ENCODE data around the gene AK4. TPM values are rescaled to one million over a fixed set of nuclear protein-coding genes. Genes with fewer than 3 reads are reported as not detected.
"Not testable (repeated sequence)": the region's sequence is repeated elsewhere in the genome, so short reads cannot be mapped to it uniquely, and the experiment has no call there.

AK4 gene
- total and polyA plus RNA-seq, 2 of the 4 experiments (the other 2 are of a cell fraction), result 12.4 to 30.3 TPM

DNA sequence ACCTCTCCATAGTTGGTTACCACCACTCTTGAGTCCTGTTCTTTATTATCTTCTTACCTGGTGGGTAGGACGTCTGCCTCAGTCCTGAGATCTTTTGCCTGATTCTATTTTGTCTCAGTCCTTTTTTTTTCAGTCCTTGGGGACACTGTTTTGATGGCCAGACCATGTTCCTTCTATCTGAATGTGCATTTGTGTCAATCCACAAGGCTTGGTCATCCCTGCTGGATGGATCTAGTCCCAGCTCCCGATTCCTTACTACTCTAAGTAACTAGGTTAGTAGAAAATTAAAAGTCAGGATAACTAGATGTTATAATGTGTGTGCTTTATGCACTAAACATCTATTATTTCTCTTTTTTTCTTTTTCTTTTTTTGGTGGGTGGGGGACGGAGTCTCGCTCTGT is 28.1 kb upstream of the AK4 start:
- WGBS, 2 experiments (ENCODE audit: extremely low coverage in 2 of 2, insufficient read length in 1 of 2), result 57% methylated on average over 3 of the region's 4 CpGs; no CpG with 5 or more reads in 1 of the 2 experiments
- no peak overlapping the region for H3K23ac ChIP-seq (ENCODE audit: low read depth, low read length)
- no peak overlapping the region for H2BK15ac ChIP-seq (ENCODE audit: low read depth, low read length)
- H4K20me1 ChIP-seq (ENCODE audit: insufficient read depth, low read length), result no peaks in the 10 kb centered on the region
- H3K56ac ChIP-seq (ENCODE audit: extremely low read depth, insufficient read depth, low read length), result no peak overlapping the region
- BruUV-seq (replicated peaks), result no TSS peak
- H2BK5ac ChIP-seq (ENCODE audit: low read depth, low read length, poor library complexity, severe bottlenecking), result no peak overlapping the region
- TF ChIP-seq SMC3 (IDR thresholded peaks at IDR 0.05; ENCODE audit: low read depth, low read length) (no peak), POLR2A (IDR thresholded peaks at IDR 0.05; ENCODE audit: low read depth, low read length) (no peak), CHD1 (IDR thresholded peaks at IDR 0.05; ENCODE audit: low read depth, low read length) (no peak), MXI1 (IDR thresholded peaks at IDR 0.05; ENCODE audit: borderline replicate concordance, low read depth, low read length) (no peak), RFX5 (IDR thresholded peaks at IDR 0.05; ENCODE audit: low read depth, low read length) (no peak)
- TF ChIP-seq, protein P1, sequence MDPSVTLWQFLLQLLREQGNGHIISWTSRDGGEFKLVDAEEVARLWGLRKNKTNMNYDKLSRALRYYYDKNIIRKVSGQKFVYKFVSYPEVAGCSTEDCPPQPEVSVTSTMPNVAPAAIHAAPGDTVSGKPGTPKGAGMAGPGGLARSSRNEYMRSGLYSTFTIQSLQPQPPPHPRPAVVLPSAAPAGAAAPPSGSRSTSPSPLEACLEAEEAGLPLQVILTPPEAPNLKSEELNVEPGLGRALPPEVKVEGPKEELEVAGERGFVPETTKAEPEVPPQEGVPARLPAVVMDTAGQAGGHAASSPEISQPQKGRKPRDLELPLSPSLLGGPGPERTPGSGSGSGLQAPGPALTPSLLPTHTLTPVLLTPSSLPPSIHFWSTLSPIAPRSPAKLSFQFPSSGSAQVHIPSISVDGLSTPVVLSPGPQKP (IDR thresholded peaks at IDR 0.05; ENCODE audit: borderline replicate concordance, low read depth, low read length), result no peak
- H3K4me1 ChIP-seq (ENCODE audit: control insufficient read depth, insufficient read depth, low read length), result no peaks in the 10 kb centered on the region
- H4K91ac ChIP-seq (ENCODE audit: insufficient read depth, low read depth, low read length), result no peak overlapping the region
- no peak overlapping the region for H3K4me2 ChIP-seq (ENCODE audit: low read depth, low read length)
- no peak overlapping the region for H3K14ac ChIP-seq (replicated peaks; ENCODE audit: low read depth, low read length)
- H3K36me3 ChIP-seq (ENCODE audit: control insufficient read depth, insufficient read depth, low read length), result no peaks in the 10 kb centered on the region
- no peaks in the 10 kb centered on the region for H3K9me1 ChIP-seq (ENCODE audit: insufficient read depth, low read length)
- H2BK120ac ChIP-seq (ENCODE audit: low read depth, low read length), result no peak overlapping the region
- ChIA-PET CTCF (no interaction called here), POLR2A (ENCODE audit: unreplicated experiment) (no interaction called here)
- ATAC-seq (ENCODE audit: low read depth) (no peak), DNase-seq (peak; percentile 3)
- no peak overlapping the region for H3K4ac ChIP-seq (ENCODE audit: low read depth, low read length)
- no peak overlapping the region for H3K9ac ChIP-seq (ENCODE audit: low read depth, low read length)
- no peaks in the 10 kb centered on the region for H3K79me1 ChIP-seq (ENCODE audit: low read depth in 1 of 2, low read length in 2 of 2)
- no peak overlapping the region for H4K8ac ChIP-seq (ENCODE audit: low read depth in 2 of 2, low read length in 2 of 2)
- intact Hi-C loops (cut with micrococcal nuclease) (no loop called here), dilution Hi-C loops (cut with HindIII; ENCODE audit: low sequenced_read_pairs, unreplicated experiment) (no loop called here), in situ Hi-C loops (cut with MboI; ENCODE audit: low sequenced_read_pairs) (no loop called here)
- no peak overlapping the region for H2AK5ac ChIP-seq (ENCODE audit: low read depth, low read length)
- no peak overlapping the region for H2BK20ac ChIP-seq (ENCODE audit: low read depth, low read length)
- H3K27me3 ChIP-seq (ENCODE audit: control insufficient read depth, insufficient read depth, low read length), result no peaks in the 10 kb centered on the region
- H3K9me3 ChIP-seq (ENCODE audit: control insufficient read depth, insufficient read depth, low read length), result no peaks in the 10 kb centered on the region
- H3K4me3 ChIP-seq (ENCODE audit: insufficient read depth, low read depth, low read length), result no peak overlapping the region
- no peak overlapping the region for H4K5ac ChIP-seq (ENCODE audit: low read depth, low read length)
- H3K27ac ChIP-seq (ENCODE audit: insufficient read depth, low read length), result no peak overlapping the region
- H3K18ac ChIP-seq (ENCODE audit: low read depth, low read length), result no peak overlapping the region
- H2AK9ac ChIP-seq (replicated peaks; ENCODE audit: low read depth, low read length, poor library complexity), result no peak overlapping the region
- no peak overlapping the region for H2AFZ ChIP-seq (replicated peaks; ENCODE audit: low read length, poor library complexity)

DNA sequence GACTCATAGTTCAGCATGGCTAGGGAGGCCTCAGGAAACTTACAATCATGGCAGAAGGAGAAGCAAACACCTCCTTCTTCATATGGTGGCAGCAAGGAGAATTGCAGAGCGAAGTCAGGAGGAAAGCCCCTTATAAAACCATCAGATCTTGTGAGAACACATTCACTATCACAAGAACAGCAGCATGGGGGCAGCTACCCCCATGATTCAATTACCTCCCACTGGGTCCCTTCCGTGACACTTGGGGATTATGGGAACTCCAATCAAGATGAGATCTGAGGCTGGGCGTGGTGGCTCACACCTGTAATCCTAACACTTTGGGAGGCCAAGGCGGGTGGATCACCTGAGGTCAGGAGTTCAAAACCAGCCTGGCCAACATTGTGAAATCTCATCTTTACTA is 18.9 kb upstream of the AK4 start:
- ATAC-seq (ENCODE audit: low read depth); BruUV-seq (replicated peaks); H3K56ac ChIP-seq (ENCODE audit: extremely low read depth, insufficient read depth, low read length); H3K27me3 ChIP-seq (ENCODE audit: control insufficient read depth, insufficient read depth, low read length); in situ Hi-C loops (cut with MboI; ENCODE audit: low sequenced_read_pairs); H4K8ac ChIP-seq (ENCODE audit: low read depth in 2 of 2, low read length in 2 of 2); H4K20me1 ChIP-seq (ENCODE audit: insufficient read depth, low read length); H4K91ac ChIP-seq (ENCODE audit: insufficient read depth, low read depth, low read length); H2BK20ac ChIP-seq (ENCODE audit: low read depth, low read length); H3K9me3 ChIP-seq (ENCODE audit: control insufficient read depth, insufficient read depth, low read length); H2AK9ac ChIP-seq (replicated peaks; ENCODE audit: low read depth, low read length, poor library complexity); H2AFZ ChIP-seq (replicated peaks; ENCODE audit: low read length, poor library complexity); H3K14ac ChIP-seq (replicated peaks; ENCODE audit: low read depth, low read length); H3K4me2 ChIP-seq (ENCODE audit: low read depth, low read length); H2BK5ac ChIP-seq (ENCODE audit: low read depth, low read length, poor library complexity, severe bottlenecking); H3K9me1 ChIP-seq (ENCODE audit: insufficient read depth, low read length); H3K36me3 ChIP-seq (ENCODE audit: control insufficient read depth, insufficient read depth, low read length); H3K9ac ChIP-seq (ENCODE audit: low read depth, low read length); DNase-seq; H3K4ac ChIP-seq (ENCODE audit: low read depth, low read length); H3K79me1 ChIP-seq (ENCODE audit: low read depth in 1 of 2, low read length in 2 of 2); H4K5ac ChIP-seq (ENCODE audit: low read depth, low read length); H3K4me1 ChIP-seq (ENCODE audit: control insufficient read depth, insufficient read depth, low read length); H3K4me3 ChIP-seq (ENCODE audit: insufficient read depth, low read depth, low read length); H2BK15ac ChIP-seq (ENCODE audit: low read depth, low read length); H2AK5ac ChIP-seq (ENCODE audit: low read depth, low read length); H3K18ac ChIP-seq (ENCODE audit: low read depth, low read length); dilution Hi-C loops (cut with HindIII; ENCODE audit: low sequenced_read_pairs, unreplicated experiment); H3K27ac ChIP-seq (ENCODE audit: insufficient read depth, low read length); H2BK120ac ChIP-seq (ENCODE audit: low read depth, low read length); H3K23ac ChIP-seq (ENCODE audit: low read depth, low read length); CTCF ChIA-PET; intact Hi-C loops (cut with micrococcal nuclease); POLR2A ChIA-PET (ENCODE audit: unreplicated experiment): not testable (repeated sequence)
- WGBS, 2 experiments (ENCODE audit: extremely low coverage in 2 of 2, insufficient read length in 1 of 2), result no CpG with 5 or more reads among the region's 4 CpGs

All from IMR-90 (cell line).